LNCaP clone FGC (cell line): ENCODE data around the gene APOBEC4.

Source experiments
- DNase-seq: peaks from one replicate; pipeline ENCODE4 v3.0.0-alpha.2; 2011; ENCODE audit warnings: low read depth
- H3K4me3 ChIP-seq: 2 replicates; pipeline ENCODE4 v1.5.1; 2011; ENCODE audit warnings: mild to moderate bottlenecking, low read depth, low read length, control low read depth
- CTCF ChIP-seq: IDR thresholded peaks from 2 replicates; pipeline ENCODE4 v1.5.1; 2012; ENCODE audit warnings: mild to moderate bottlenecking; ENCODE audit not compliant: control insufficient read depth, insufficient read depth; ENCODE audit errors: extremely low read depth

Gene APOBEC4

DNA sequence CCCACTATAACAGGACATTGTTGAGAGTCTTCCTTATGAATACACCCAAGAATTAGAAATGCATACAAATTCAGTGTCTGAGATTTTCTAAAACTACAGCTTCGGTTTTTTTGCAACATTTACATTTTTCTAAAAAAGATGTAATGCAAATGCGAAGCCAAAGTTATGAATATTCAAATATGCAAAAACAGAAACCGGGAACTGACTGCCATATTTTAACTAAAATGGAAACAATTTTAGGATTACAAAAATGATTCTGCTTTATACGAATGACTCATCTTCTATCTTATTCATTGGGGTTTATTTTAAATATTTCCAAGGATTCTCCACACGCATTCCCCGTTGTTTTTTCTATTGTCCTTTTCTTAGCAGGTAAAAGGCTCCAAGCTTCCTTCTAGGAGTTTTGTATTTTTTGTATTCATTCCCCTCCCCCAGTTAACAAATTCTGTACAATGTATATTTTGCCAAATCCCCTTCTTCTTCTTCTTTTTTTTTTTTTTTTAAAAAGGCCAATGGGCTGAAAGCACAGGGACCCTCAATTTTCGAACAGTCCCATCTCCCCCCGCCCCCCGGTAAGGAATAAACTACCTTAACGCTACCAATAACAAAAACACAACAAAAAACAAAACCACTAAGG is 18.6 kb downstream of the APOBEC4 start:
- peak overlapping the region; percentile 92 for H3K4me3 ChIP-seq
- no peak for TF ChIP-seq CTCF
- no peak for DNase-seq

DNA sequence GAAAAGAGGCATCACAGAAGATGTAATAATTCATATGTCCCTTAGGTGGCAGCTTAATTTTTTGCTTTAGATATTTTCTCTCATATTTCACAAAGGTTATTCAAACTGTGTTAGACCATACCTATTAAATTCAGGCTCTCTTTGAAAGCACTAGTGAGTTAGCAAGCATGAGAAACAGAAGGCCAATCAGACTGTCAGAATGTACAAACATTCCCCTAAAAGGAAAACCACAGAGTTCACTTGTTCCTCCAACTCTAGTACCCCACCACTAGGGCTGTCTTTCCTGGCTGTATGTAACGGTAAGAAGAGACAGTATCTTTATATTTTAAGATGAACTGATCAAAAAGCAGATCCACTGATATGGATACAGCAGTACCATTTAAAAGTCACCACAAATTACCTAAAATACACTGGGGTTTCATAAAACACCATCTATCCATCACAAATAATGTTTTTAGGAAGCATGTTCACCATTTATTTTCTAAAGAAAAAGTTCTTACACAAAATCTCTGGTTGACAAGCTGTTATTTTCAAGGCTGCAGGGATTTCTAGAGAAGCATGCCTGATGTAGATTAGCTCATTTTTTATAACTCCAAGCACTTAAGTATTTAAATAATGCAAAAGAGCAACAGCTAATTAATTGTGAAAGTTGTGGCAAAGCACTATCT is 19.3 kb downstream of the APOBEC4 start:
- peak overlapping the region; percentile 92 for H3K4me3 ChIP-seq
- 0 out of 2 replicates have a peak, but pooled peaks have one; percentile 23 for TF ChIP-seq CTCF
- peak; percentile 58 for DNase-seq

DNA sequence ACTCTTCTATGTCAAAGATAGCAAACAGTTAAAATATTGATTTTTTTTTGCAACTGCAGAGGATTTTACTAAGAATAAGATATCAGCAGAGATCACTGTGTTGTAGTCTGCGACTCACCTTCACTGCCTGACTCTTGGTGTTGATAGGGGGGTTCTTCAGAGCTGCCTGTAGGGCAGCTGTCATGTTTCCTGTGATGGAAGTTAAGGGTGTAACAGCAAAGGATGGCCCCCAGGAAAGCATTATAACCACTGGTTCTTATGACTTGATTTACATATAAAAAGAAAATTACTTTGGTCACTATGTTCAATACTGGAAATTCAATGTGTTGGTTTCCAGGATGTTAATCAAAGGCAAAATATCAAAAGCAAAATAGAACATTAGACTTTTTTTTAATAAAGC is 20.2 kb downstream of the APOBEC4 start:
- DNase-seq, result no peak
- no peak overlapping the region for H3K4me3 ChIP-seq
- no peak for TF ChIP-seq CTCF

- TF ChIP-seq CTCF, result no peak
- no peak overlapping the region for H3K4me3 ChIP-seq
- DNase-seq, result no peak
These were observed 21.0 kb downstream of the APOBEC4 start for GRCh38 chr1:183632114-183632513.

- no peak overlapping the region for H3K4me3 ChIP-seq
- DNase-seq, result no peak
- TF ChIP-seq CTCF, result no peak
These were observed 22.4 kb downstream of the APOBEC4 start for GRCh38 chr1:183630748-183631147.

GRCh38 chr1:183628537-183628936 is 24.6 kb downstream of the APOBEC4 start:
- DNase-seq, result no peak
- no peak overlapping the region for H3K4me3 ChIP-seq
- no peak for TF ChIP-seq CTCF

GRCh38 chr1:183626236-183626635 is 26.9 kb downstream of the APOBEC4 start:
- peak; percentile 76 for DNase-seq
- H3K4me3 ChIP-seq, result peak overlapping the region; percentile 16; the same call in 1 of the 2 replicates
